HEK293T (cell line): Measurements from ENCODE around the gene SFMBT1.

Experiments
- ARNT ChIP-seq: fragments of 450-650 bp; IDR thresholded peaks from 2 replicates; pipeline ENCODE4 v1.6.1; 2017; ENCODE audit warnings: mild to moderate bottlenecking
- CTBP1 ChIP-seq: fragments of 450-650 bp; IDR thresholded peaks from 2 replicates; pipeline ENCODE4 v1.6.1; 2016; ENCODE audit warnings: borderline replicate concordance
- FOXM1 ChIP-seq: fragments of 450-650 bp; IDR thresholded peaks from 2 replicates; pipeline ENCODE4 v1.6.1; 2017; ENCODE audit warnings: mild to moderate bottlenecking, borderline replicate concordance
- SUZ12 ChIP-seq: fragments of 450-650 bp; IDR thresholded peaks from 2 replicates; pipeline ENCODE4 v1.6.1; 2016; ENCODE audit warnings: mild to moderate bottlenecking

GRCh38 chr3:52879581-52879980, 166.3 kb downstream of the SFMBT1 start:
- TF ChIP-seq FOXM1 (no peak), ARNT (no peak), SUZ12 (no peak), CTBP1 (no peak)
